NK-92 (cell line): Measurements from ENCODE around the gene IRX4.

Experiments used
- DNase-seq: peaks from one replicate; lab custom pipeline; 2025; ENCODE audit not compliant: unreplicated experiment; lab: John Stamatoyannopoulos, UW

Gene IRX4

GRCh38 chr5:1882337-1883119 lies at the start of gene IRX4:
TSS of gene IRX4 (minus strand) at chr5:1882925. CDS start at chr5:1882647, 278 bp downstream.
- DNase-seq = no peak

- no peak for DNase-seq
Measured at GRCh38 chr5:1931604-1932231, 49.0 kb upstream of the IRX4 start.

GRCh38 chr5:1930880-1931603 lies 48.3 kb upstream of the IRX4 start:
- no peak for DNase-seq

GRCh38 chr5:1930501-1930879 lies 47.8 kb upstream of the IRX4 start:
- DNase-seq = no peak

- no peak for DNase-seq
Measured at GRCh38 chr5:1929108-1929991, 46.6 kb upstream of the IRX4 start.

GRCh38 chr5:1926471-1927341 lies 44.0 kb upstream of the IRX4 start:
- DNase-seq = no peak

GRCh38 chr5:1926071-1926440 lies 43.3 kb upstream of the IRX4 start:
- DNase-seq = no peak

GRCh38 chr5:1925111-1926070 lies 42.7 kb upstream of the IRX4 start:
- no peak for DNase-seq

GRCh38 chr5:1923766-1924165 lies 41.0 kb upstream of the IRX4 start:
- no peak for DNase-seq

- no peak for DNase-seq
Measured at GRCh38 chr5:1923341-1923740, 40.6 kb upstream of the IRX4 start.

GRCh38 chr5:1921711-1922110 lies 39.0 kb upstream of the IRX4 start:
- DNase-seq = no peak

GRCh38 chr5:1919750-1920149 lies 37.0 kb upstream of the IRX4 start:
- DNase-seq = no peak

GRCh38 chr5:1919209-1919566 lies 36.5 kb upstream of the IRX4 start:
- no peak for DNase-seq

- no peak for DNase-seq
Measured at GRCh38 chr5:1918488-1919208, 35.9 kb upstream of the IRX4 start.

GRCh38 chr5:1917830-1918487 lies 35.2 kb upstream of the IRX4 start:
- no peak for DNase-seq

GRCh38 chr5:1916041-1917001 lies 33.6 kb upstream of the IRX4 start:
- no peak for DNase-seq

GRCh38 chr5:1915316-1915715 lies 32.6 kb upstream of the IRX4 start:
- DNase-seq = no peak
